A673 (cell line): ENCODE data around the gene LRP8. TPM values are rescaled to one million over a fixed set of nuclear protein-coding genes. Genes with fewer than 3 reads are reported as not detected.

Experiments used
- BruUV-seq: library from RNA; stranded (reverse); fragments of 400-500 nt; replicated peaks from 2 replicates; lab custom pipeline; 2021; lab: Mats Ljungman, UMichigan
- CTCF ChIA-PET: fragments of 300-600 bp; sonication (Branson Sonifier 250); formaldehyde crosslinking; loops from one replicate; lab custom pipeline; 2022; ENCODE audit warnings: antibody characterized with exemption; lab: Charles Lee
- POLR2A ChIA-PET: fragments of 300-600 bp; sonication (Branson Sonifier 250); formaldehyde crosslinking; loops from one replicate; lab custom pipeline; 2022; ENCODE audit warnings: antibody characterized with exemption; ENCODE audit not compliant: low non-redundant PET; lab: Charles Lee
- DNase-seq: peaks from one replicate; pipeline ENCODE4 v3.0.0-alpha.2; 2015; ENCODE audit warnings: low spot score
- H3K27ac ChIP-seq: fragments of 200-600 bp; sonication (generic); 2 replicates; pipeline ENCODE4 v1.5.1; 2016; ENCODE audit warnings: mixed run types, low read depth, mild to moderate bottlenecking, mixed read lengths, antibody characterized with exemption, low read length; ENCODE audit not compliant: poor library complexity, severe bottlenecking
- H3K27me3 ChIP-seq: fragments of 200-600 bp; sonication (generic); replicated peaks from 2 replicates; pipeline ENCODE4 v1.6.1; 2017; ENCODE audit warnings: mixed run types, low read depth, mild to moderate bottlenecking, mixed read lengths, antibody characterized with exemption, low read length; ENCODE audit not compliant: insufficient read depth, poor library complexity
- H3K36me3 ChIP-seq: fragments of 200-600 bp; sonication (generic); 2 replicates; pipeline ENCODE4 v1.6.1; 2016; ENCODE audit warnings: mixed run types, mild to moderate bottlenecking, mixed read lengths, antibody characterized with exemption, low read length; ENCODE audit not compliant: insufficient read depth, poor library complexity, severe bottlenecking
- H3K4me1 ChIP-seq: fragments of 200-600 bp; sonication (generic); 2 replicates; pipeline ENCODE4 v1.6.1; 2017; ENCODE audit warnings: mixed run types, mild to moderate bottlenecking, mixed read lengths, antibody characterized with exemption, low read length; ENCODE audit not compliant: insufficient read depth, poor library complexity, severe bottlenecking
- H3K4me3 ChIP-seq: fragments of 200-600 bp; sonication (generic); 2 replicates; pipeline ENCODE4 v1.5.1; 2016; ENCODE audit warnings: low read depth, mixed run types, mild to moderate bottlenecking, mixed read lengths, low read length; ENCODE audit not compliant: poor library complexity, severe bottlenecking
- H3K9me3 ChIP-seq: fragments of 200-600 bp; sonication (generic); 2 replicates; pipeline ENCODE4 v1.6.1; 2016; ENCODE audit warnings: mixed run types, low read depth, mild to moderate bottlenecking, mixed read lengths, antibody characterized with exemption, low read length; ENCODE audit not compliant: poor library complexity, severe bottlenecking
- EZH2 ChIP-seq: fragments of 200-600 bp; sonication (generic); IDR thresholded peaks from 2 replicates; pipeline ENCODE4 v1.6.1; 2017; ENCODE audit warnings: borderline replicate concordance, low read depth, mild to moderate bottlenecking, mixed read lengths, antibody characterized with exemption, low read length; ENCODE audit not compliant: poor library complexity, severe bottlenecking
- intact Hi-C: fragments of 100-400 bp; cut with micrococcal nuclease; formaldehyde crosslinking; loops from one replicate; pipeline ENCODE4 v1.10.0; 2022; ENCODE audit not compliant: unreplicated experiment
- total RNA-seq: library from RNA; stranded (reverse); gene quantifications from 2 replicates; pipeline ENCODE4 v1.2.3, GENCODE V29; 2021
- TF ChIP-seq, protein P1 (sequence below): fragments of 300-800, 200-600 bp; sonication (generic); conservative IDR thresholded peaks from 2 replicates; pipeline ENCODE4 v1.5.1; 2017; ENCODE audit warnings: low read depth, mild to moderate bottlenecking, antibody characterized with exemption, low read length, moderate library complexity, mixed read lengths

The LRP8 gene
- total RNA-seq, 1 experiment from 2014 or later = 24.7 TPM

DNA sequence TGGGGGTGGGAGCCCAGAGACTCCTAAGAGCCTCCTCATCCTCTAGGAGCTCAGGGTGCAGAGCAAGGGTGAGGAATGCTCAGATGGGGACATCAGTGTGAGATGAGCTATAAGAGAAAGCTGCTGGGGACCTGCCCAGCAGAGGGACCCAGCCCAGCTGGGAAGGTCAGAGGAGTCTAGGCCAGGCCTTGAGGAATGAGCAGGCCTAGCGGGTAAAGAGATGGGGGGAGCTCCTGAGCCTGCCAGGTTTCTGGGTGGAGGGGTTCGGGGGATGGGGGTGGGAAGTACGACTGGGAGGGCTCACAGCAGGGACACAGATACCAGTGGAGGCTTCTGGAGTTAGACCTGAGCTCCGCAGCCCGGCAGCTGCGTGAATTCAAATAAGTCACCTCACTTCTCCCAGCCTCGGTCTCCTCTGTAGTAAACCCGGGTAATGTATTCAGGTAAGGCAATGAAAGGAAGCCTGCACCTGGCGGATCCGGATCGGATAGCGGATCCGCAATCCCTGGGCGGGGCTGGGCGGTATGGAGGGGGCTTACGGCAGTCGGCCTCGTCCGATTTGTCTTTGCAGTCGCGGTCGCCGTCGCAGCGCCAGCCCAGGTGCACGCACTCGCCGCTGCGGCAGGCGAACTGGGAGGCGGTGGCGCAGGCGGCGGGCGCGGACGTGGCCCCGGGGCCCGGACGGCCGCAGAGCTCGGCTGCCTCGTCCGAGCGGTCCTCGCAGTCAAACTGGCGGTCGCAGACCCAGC lies 51.5 kb downstream of the LRP8 start:
- DNase-seq = no peak
- ChIA-PET POLR2A (no interaction called here), CTCF (interaction anchor here (0.5 kb wide), 1 partner anchor 1213 kb away, joined by 4 read pairs; no protein-coding TSS in a partner anchor)
- TF ChIP-seq EZH2 = no peak
- TF ChIP-seq, protein P1, sequence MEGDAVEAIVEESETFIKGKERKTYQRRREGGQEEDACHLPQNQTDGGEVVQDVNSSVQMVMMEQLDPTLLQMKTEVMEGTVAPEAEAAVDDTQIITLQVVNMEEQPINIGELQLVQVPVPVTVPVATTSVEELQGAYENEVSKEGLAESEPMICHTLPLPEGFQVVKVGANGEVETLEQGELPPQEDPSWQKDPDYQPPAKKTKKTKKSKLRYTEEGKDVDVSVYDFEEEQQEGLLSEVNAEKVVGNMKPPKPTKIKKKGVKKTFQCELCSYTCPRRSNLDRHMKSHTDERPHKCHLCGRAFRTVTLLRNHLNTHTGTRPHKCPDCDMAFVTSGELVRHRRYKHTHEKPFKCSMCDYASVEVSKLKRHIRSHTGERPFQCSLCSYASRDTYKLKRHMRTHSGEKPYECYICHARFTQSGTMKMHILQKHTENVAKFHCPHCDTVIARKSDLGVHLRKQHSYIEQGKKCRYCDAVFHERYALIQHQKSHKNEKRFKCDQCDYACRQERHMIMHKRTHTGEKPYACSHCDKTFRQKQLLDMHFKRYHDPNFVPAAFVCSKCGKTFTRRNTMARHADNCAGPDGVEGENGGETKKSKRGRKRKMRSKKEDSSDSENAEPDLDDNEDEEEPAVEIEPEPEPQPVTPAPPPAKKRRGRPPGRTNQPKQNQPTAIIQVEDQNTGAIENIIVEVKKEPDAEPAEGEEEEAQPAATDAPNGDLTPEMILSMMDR = no peak
- intact Hi-C loops = loop anchor here (5.0 to 10.0 kb wide), 3 partner anchors 1211 to 1521 kb away; no protein-coding TSS in a partner anchor
- no peak overlapping the region for H3K27ac ChIP-seq
- no peaks in the 10 kb centered on the region for H3K9me3 ChIP-seq
- no peaks in the 10 kb centered on the region for H3K4me1 ChIP-seq
- no peaks in the 10 kb centered on the region for H3K36me3 ChIP-seq
- H3K4me3 ChIP-seq = no peak overlapping the region
- no TSS peak for BruUV-seq
- no peaks in the 10 kb centered on the region for H3K27me3 ChIP-seq

DNA sequence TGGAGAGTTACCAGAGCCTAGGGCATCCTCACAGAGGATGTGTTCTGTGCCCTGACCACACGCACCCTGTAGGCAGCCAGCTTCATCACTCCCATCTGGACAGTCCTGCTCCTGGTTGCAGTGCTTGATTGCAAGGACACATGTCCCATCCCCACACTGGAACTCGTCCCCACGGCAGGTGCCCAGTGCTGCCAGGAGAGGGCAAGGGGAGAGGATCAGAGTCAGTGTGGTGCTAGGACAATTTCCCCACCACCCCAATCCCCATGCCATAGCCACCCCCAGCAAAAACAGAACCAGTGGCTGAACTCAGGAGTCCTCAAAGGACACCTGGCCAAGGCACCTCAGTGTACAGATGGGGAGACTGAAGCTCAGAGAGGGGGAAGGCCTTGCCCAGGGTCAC lies 52.3 kb downstream of the LRP8 start:
- intact Hi-C loops = loop anchor here (5.0 to 10.0 kb wide), 3 partner anchors 1212 to 1522 kb away; no protein-coding TSS in a partner anchor
- Histone ChIP-seq H3K27ac (no peak overlapping the region), H3K4me1 (no peaks in the 10 kb centered on the region), H3K4me3 (no peak overlapping the region), H3K9me3 (no peaks in the 10 kb centered on the region), H3K36me3 (no peaks in the 10 kb centered on the region), H3K27me3 (no peaks in the 10 kb centered on the region)
- no TSS peak for BruUV-seq
- CTCF ChIA-PET = no interaction called here
- DNase-seq = no peak
- POLR2A ChIA-PET = no interaction called here
- no peak for TF ChIP-seq EZH2
- TF ChIP-seq, protein P1 = no peak

DNA sequence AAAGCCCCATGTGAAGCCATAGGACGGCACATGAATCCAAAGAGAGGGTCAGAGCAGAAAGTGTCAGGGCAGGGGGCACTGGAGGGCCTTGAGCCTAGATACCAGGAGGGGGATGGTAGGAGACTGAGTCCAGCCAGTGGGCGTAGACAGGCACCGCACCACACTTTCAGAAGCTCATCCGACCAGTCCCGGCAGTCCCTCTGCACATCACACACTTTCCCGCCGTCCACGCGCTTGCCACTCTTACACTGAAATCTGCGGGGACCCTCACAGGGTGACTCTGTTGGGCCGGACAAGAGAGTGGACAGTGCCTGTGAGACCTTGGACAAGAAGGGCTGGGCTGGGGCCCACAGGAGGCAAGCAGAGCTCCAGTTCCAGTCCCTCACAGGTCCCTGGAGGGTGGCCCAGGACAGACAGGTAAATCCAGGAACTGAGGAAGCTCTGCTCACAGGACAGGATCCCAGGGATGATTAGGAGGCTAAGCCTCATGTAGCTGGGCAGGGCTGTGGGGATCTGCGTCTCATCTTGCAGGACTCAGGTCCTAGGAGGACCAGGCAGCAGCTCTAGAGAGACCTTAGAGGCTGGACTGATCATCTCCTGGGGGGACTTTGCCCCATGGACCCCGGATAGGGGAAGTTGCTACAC lies 53.2 kb downstream of the LRP8 start:
- H3K27me3 ChIP-seq = no peaks in the 10 kb centered on the region
- no peak overlapping the region for H3K4me3 ChIP-seq
- no peaks in the 10 kb centered on the region for H3K36me3 ChIP-seq
- TF ChIP-seq EZH2 = no peak
- TF ChIP-seq, protein P1 = no peak
- intact Hi-C loops = loop anchor here (5.0 to 10.0 kb wide), 3 partner anchors 1213 to 1523 kb away; no protein-coding TSS in a partner anchor
- H3K27ac ChIP-seq = no peak overlapping the region
- no peaks in the 10 kb centered on the region for H3K9me3 ChIP-seq
- ChIA-PET POLR2A (no interaction called here), CTCF (no interaction called here)
- DNase-seq = no peak
- BruUV-seq = no TSS peak
- H3K4me1 ChIP-seq = no peaks in the 10 kb centered on the region
